AG10803 (cell line): ENCODE data around the gene ZNF22.

Experiments used
- DNase-seq: peaks from one replicate; pipeline ENCODE4 v3.0.0; 2010; ENCODE audit warnings: low read depth
- H3K4me3 ChIP-seq: 2 replicates; pipeline ENCODE4 v1.5.1; 2011; ENCODE audit warnings: mild to moderate bottlenecking, low read length, control low read depth
- TF ChIP-seq, protein P1 (sequence below): conservative IDR thresholded peaks from 2 replicates; pipeline ENCODE4 v1.5.1; 2011; ENCODE audit warnings: mild to moderate bottlenecking, low read length, control low read depth, inconsistent platforms

The ZNF22 gene

DNA sequence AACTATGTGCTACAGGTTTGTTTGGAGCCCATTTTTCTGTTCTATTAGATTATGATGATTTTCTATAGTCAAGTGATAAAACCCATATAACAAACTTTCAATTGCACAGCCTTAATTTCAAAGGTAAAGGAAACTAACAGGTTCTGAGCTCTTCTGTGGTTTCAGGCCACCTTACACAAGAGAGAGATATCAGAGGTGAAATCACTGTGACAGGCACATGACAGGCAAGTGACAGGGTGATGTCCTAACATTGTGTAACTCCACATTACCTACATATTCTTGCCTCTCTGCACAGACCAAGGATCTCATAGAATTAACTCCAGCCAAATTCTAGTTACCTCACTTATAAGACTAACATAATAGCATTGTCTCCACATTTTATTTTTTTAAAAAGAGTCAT lies 35.0 kb downstream of the ZNF22 start:
- TF ChIP-seq, protein P1, sequence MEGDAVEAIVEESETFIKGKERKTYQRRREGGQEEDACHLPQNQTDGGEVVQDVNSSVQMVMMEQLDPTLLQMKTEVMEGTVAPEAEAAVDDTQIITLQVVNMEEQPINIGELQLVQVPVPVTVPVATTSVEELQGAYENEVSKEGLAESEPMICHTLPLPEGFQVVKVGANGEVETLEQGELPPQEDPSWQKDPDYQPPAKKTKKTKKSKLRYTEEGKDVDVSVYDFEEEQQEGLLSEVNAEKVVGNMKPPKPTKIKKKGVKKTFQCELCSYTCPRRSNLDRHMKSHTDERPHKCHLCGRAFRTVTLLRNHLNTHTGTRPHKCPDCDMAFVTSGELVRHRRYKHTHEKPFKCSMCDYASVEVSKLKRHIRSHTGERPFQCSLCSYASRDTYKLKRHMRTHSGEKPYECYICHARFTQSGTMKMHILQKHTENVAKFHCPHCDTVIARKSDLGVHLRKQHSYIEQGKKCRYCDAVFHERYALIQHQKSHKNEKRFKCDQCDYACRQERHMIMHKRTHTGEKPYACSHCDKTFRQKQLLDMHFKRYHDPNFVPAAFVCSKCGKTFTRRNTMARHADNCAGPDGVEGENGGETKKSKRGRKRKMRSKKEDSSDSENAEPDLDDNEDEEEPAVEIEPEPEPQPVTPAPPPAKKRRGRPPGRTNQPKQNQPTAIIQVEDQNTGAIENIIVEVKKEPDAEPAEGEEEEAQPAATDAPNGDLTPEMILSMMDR: no peak
- H3K4me3 ChIP-seq: no peak overlapping the region
- no peak for DNase-seq

DNA sequence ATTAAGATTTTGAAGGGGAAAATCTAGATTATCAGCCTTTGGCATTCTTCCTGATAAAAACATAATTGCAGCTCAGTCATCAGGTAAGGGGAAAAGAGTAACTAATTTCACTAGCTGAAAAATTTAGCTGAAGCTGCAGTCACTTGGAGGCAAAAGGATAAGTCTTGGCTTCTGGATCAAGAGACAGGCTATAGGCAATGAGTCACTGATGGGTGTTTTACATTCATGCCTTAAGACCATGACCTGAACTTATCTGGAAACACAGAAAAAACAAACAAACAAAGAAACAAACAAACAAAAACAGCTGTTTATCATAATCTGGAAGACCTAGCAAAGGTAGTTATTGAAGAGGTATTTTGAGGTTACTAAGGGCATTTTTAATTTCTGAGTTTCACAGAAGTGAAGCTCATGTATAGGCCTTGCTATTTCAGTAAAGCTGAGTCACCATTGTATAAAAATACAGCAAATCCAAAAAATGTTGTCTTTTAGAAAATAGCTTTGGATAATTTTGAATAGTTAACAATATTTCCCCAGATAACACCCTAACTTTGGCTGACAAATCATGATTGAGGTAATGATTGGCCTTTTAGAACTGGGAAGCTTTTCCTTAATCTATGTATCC lies 40.3 kb downstream of the ZNF22 start:
- H3K4me3 ChIP-seq: no peak overlapping the region
- TF ChIP-seq, protein P1: no peak
- no peak for DNase-seq

DNA sequence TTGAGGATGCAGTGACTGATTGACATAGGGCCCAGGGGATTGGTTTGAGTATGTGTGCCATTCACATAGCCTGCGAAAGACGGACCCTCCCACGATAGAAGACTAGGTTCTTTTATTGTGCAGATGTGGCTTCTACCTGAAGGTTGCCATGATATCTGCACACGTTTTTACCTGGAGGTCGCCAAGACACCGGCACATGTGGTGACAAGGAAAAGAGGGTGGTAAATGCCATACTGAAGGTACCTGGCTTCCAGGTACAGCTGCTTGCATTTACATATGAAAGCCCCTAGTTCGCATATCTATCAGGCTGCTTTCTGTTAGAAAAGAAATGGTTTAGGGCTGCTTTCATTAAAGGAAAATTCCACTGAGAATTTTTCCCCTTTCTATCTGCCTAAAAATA lies 43.6 kb downstream of the ZNF22 start:
- H3K4me3 ChIP-seq: no peak overlapping the region
- TF ChIP-seq, protein P1: no peak
- DNase-seq: no peak

DNA sequence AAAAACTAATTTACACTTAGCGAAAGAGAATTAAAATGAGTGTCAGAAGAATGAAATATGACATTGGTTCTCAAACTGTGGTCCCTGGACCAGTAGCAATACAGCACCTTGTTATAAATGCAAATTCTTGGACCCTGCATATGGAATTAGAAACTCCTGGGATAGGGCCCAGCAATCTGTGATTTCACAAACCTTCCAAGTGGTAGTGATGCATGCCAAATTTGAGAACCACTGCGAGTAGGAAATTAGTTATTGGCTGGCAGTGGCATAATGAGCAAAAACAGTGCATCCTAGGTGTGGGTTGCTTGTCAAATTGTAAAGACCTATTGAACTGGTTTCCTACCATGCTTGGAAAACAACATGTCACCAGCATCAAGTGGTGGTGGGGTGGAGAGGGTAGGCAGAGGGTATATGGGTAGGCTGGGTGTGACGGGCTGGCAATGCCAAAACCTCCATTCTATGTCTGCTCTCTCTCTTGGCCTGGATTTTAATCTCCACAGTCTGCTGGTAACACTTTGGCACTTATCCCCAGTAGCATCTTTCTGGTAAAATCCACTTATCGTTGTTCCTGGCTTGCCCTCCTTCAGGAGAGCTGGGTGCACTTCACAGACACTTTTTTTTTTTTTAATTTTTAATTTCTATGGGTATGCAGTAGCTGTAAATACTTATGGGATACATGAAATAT lies 50.0 kb downstream of the ZNF22 start:
- no peak overlapping the region for H3K4me3 ChIP-seq
- TF ChIP-seq, protein P1: no peak
- DNase-seq: no peak

DNA sequence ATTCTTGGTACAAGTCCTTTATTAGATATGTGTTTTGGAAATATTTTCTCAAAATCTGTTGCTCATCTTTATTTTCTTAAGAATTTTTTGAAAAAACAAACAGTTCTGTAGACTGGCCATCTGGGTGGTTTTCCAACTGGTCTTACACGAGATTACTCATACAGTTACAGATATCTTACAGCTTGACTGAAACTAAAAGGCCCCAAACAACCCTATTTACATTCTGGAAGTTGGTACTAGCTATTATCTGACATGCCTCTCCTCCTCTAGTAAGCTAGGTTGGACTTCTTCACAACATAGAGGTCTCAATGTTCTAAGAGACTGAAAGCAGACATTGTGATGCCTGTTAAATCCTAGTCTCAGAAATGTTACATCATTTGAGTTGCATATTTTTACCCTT lies 52.0 kb downstream of the ZNF22 start:
- TF ChIP-seq, protein P1: no peak
- H3K4me3 ChIP-seq: no peak overlapping the region
- no peak for DNase-seq

DNA sequence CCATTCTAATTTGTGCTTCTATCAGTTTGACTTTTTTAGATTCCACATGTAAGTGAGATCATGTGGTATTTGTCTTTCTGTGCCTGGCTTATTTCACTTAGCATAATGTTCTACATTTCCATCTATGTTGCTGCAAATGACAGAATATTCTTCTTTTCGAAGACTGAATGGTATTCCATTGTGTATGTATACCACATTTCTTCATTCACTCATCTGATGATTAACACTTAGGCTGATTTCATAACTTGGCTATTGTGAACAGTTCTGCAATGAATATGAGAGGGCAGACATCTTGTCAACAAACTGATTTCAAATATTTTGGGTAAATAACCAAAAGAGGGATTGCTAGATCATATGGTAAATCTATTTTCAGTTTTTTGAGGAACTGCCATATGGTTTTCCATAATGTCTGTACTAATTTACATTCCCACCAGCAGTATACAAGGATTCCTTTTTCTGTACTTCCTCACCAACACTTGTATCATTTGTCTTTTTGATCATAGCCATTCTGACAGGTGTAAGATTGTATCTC lies 52.9 kb downstream of the ZNF22 start:
- DNase-seq: no peak
- TF ChIP-seq, protein P1: no peak
- H3K4me3 ChIP-seq: no peak overlapping the region
